Fibroblast of the aortic adventitia (primary cell): ENCODE data around the gene TSPYL4. TPM values are rescaled to one million over a fixed set of nuclear protein-coding genes. Genes with fewer than 3 reads are reported as not detected.

Source experiments
- DNase-seq: peaks from one replicate; pipeline ENCODE4 v3.0.0-alpha.2; 2010; ENCODE audit warnings: low read depth
- H3K4me3 ChIP-seq: 2 replicates; pipeline ENCODE4 v1.5.1; 2011; ENCODE audit warnings: low read depth, mild to moderate bottlenecking, control low read depth, low read length, moderate library complexity
- total RNA-seq: library from RNA; depleted of rRNA; stranded (reverse); fragments of >200 nt; gene quantifications from 2 replicates; pipeline ENCODE4 v1.2.3, GENCODE V29; 2012; ENCODE audit warnings: low replicate concordance
- TF ChIP-seq, protein P1 (sequence below): IDR thresholded peaks from 2 replicates; pipeline ENCODE4 v1.5.1; 2011; ENCODE audit warnings: mild to moderate bottlenecking, low read length, control low read depth, inconsistent platforms; ENCODE audit not compliant: insufficient read depth

Gene TSPYL4
- total RNA-seq, 1 donor: 15.6 TPM

DNA sequence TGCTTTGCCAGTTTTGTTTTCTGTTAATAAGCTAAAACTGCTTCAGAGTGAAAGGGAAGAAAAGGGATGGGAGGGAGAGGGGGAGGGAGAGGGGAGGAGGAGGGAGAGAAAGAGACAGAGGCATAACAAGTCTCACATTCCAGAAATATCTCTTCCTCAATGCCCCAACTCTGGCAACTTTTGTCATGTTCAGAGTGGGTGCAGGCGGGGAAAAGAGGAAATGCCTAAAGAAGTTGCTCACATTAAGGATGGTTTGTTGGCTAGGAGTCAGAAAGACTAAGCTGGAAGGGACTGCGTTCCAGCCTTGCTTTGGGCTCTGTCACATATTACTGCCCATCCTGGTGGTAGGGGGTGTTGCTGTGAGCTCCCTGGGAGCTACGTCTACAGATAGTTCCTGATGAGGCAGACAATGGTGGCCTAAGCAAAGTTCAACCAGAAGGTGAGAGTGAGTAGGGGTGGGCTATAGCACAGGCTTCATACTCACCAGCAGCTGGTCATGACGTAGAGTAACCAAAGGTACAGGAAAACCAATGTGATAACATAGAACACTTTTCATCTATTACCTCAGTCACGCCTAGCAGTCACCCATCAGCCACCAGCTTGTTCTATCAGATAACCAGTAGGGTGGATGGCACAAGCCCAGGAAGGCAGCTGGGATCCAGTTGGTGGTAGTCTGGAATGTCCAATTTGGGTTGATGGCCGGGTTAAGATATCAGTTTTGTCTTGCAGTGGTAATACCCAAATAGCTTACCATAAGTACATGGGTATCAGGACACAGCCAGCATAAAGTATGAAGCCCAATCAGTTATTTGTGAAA, 2.1 kb downstream of the TSPYL4 start:
- DNase-seq: peak; percentile 78
- TF ChIP-seq, protein P1, sequence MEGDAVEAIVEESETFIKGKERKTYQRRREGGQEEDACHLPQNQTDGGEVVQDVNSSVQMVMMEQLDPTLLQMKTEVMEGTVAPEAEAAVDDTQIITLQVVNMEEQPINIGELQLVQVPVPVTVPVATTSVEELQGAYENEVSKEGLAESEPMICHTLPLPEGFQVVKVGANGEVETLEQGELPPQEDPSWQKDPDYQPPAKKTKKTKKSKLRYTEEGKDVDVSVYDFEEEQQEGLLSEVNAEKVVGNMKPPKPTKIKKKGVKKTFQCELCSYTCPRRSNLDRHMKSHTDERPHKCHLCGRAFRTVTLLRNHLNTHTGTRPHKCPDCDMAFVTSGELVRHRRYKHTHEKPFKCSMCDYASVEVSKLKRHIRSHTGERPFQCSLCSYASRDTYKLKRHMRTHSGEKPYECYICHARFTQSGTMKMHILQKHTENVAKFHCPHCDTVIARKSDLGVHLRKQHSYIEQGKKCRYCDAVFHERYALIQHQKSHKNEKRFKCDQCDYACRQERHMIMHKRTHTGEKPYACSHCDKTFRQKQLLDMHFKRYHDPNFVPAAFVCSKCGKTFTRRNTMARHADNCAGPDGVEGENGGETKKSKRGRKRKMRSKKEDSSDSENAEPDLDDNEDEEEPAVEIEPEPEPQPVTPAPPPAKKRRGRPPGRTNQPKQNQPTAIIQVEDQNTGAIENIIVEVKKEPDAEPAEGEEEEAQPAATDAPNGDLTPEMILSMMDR: no peak
- H3K4me3 ChIP-seq: peak overlapping the region; percentile 98

DNA sequence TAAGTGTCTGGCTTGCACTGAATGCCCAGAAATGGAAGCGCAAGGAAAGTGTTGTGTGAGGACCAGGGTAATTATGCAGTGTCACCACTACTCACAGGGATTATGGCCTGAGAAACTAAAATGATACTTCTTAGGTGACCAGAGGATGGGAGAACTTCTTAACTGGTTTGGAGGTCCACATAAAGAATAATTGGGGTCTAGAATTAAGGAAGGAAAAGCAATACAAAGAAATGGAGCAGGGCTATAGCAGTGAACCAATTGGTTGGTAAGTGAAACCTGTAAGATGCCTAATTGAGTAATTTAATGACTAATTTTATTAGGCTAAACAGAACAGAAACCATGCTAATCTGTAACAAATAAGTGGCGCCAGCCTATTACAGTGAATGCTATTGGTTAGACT, 5.3 kb downstream of the TSPYL4 start:
- no peak overlapping the region for H3K4me3 ChIP-seq
- TF ChIP-seq, protein P1: no peak
- DNase-seq: no peak

DNA sequence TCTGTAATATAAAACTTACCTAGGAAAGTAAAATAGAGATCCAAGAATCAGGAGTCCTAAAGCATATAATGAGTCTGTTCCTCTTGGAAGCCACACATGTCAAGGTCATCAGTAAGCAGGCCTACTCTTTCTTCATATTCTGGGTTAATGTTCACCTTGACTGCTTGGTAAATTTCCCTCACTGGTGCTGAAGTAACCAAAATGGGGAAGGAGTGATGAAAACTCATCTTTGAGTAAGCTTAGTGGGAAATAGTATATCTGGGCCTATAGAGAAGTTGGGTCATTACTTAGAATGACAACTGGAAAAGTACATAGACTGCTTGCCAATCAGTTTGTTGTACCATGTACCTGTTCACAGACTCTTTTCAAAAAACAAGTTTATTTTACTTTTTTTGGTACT, 6.6 kb downstream of the TSPYL4 start:
- DNase-seq: no peak
- TF ChIP-seq, protein P1: no peak
- no peak overlapping the region for H3K4me3 ChIP-seq

DNA sequence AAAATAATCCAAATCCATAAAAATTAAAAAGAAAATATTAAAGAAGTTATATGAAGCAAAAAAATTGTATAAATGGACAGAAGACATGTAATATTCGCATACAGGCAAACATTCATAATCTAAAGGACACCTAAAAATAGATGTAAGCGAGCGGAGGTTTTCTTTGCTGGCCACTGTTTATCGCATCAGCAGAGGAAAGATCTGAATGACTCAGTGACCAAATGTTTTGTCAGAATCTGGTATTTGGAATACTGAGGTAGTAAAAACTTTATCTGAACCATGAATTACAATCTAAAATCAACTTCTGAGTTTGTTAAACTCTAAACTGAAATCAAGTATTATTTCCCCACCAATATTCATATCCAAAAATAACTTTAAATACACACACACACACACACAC, 7.8 kb downstream of the TSPYL4 start:
- peak; percentile 76 for DNase-seq
- H3K4me3 ChIP-seq: no peak overlapping the region
- TF ChIP-seq, protein P1: no peak

DNA sequence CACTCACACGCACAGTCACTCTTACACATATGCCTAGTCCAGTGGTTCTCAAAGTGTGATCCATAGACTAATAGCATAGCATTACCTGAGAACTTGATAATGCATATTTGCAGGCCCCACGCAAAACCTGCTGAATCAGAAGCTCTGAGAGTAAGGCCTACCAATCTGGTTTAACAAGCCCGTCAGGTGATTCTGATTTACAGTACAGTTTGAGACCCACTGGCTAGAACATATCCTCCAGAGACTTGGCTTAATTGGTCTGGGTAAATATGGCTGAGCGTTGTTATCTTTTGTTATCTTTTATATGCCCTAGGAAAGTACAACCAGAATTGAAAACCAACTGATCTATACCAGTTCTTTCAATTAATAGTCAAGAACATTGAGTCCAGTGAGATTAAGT, 9.6 kb downstream of the TSPYL4 start:
- DNase-seq: no peak
- H3K4me3 ChIP-seq: no peak overlapping the region
- TF ChIP-seq, protein P1: no peak

DNA sequence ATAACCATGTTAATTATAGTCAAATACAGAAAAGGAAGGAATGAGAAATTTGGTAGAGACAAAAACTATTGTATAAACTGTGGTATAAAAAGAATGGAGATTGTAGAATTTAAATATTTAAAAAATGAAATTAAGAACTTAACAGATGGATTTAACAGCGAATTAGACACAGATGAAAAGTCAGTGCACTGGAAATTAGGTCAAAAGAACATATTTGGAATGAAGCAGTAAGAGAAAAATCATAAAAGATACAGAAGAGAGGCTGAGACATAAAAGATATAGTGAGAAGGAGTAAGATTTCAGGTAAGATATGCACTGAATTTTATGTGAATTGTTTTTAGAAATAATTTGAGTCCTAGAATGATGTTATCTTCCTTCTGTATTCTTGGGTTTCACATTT, 14.0 kb downstream of the TSPYL4 start:
- H3K4me3 ChIP-seq: no peak overlapping the region
- TF ChIP-seq, protein P1: no peak
- no peak for DNase-seq

DNA sequence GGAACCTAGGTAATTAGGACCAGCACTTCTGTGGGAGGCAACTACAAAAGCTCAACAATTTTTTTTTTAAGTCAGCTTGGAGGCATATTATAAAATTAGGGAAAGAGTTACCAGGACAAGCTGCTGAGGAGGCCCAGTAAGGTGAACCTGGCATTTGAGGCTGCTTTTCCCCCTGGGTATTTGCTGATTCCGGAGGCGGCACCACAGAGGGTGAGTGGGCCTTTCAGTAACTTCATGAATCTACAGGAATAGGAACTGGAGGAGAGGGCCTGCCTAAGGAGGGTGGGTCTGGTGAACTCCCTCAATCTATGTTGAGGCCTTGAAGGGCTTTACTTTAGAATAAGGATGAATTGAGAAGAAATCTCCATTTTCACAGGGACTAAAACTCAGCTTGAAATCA, 14.6 kb downstream of the TSPYL4 start:
- TF ChIP-seq, protein P1: no peak
- no peak for DNase-seq
- no peak overlapping the region for H3K4me3 ChIP-seq
